ENCODE data around the gene ISYNA1. TPM values are rescaled to one million over a fixed set of nuclear protein-coding genes. Genes with fewer than 3 reads are reported as not detected.
A peak's percentile ranks its signal among the peaks of the same experiment; 100 is the strongest.
"Not testable (repeated sequence)": the region's sequence is repeated elsewhere in the genome, so short reads cannot be mapped to it uniquely, and the experiment has no call there.

The ISYNA1 gene
- total RNA-seq, 6 donors from 2014 or later: 14.5 to 55.5 (median 20.0) TPM

DNA sequence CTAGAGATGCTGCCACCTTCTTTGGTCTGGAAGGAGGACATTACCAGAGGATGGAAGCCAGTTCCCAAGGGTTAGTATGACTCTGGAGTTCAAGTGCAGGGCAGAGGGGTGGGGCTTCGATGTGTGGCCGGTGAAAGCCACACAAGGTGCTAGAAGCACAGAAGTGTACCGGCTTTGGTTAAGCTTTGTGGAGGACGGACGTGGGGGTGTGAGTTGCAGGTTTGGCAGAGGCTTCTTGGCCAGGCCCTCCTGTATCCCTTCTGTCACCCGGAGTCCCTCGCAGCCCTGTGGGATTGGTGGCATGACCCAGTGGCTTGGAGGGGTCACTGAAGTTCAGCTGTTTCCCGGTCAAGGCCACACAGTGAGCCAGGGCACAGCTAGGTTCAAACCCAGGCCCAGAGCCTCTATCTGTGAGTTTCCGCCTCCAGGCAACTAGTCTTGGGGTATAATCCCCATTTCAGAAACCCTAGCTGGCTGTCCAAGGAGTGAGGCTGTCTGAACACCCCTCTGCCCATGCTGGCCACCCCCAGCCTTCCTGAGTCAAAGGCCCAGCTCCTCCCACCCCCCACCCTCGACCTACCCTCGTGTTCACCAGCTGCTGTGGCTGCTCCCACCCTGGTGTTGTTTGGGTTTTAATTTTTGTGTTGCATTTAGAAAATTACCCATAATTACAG, 23.3 kb downstream of the ISYNA1 start:
- DNase-seq: no peak
- no peak for ATAC-seq (ENCODE audit: low FRiP score in 2 of 2)
- Histone ChIP-seq H3K9me3 (no peaks in the 10 kb centered on the region), H3K4me1 (peaks cover 45 to 57% (median 47%) of the 10 kb centered on the region in 4 donors), H3K36me3 (no peaks in the 10 kb centered on the region), H3K27me3 (no peaks in the 10 kb centered on the region), H3K4me3 (peak overlapping the region in 3 of 4 donors; percentile 18 to 38 (median 37)), H3K27ac (peak overlapping the region; percentile 87 to 94 (median 91))
- WGBS, 2 donors: 8 to 13% methylated on average over 7 to 11 of the region's 11 CpGs
- TF ChIP-seq, protein P1, sequence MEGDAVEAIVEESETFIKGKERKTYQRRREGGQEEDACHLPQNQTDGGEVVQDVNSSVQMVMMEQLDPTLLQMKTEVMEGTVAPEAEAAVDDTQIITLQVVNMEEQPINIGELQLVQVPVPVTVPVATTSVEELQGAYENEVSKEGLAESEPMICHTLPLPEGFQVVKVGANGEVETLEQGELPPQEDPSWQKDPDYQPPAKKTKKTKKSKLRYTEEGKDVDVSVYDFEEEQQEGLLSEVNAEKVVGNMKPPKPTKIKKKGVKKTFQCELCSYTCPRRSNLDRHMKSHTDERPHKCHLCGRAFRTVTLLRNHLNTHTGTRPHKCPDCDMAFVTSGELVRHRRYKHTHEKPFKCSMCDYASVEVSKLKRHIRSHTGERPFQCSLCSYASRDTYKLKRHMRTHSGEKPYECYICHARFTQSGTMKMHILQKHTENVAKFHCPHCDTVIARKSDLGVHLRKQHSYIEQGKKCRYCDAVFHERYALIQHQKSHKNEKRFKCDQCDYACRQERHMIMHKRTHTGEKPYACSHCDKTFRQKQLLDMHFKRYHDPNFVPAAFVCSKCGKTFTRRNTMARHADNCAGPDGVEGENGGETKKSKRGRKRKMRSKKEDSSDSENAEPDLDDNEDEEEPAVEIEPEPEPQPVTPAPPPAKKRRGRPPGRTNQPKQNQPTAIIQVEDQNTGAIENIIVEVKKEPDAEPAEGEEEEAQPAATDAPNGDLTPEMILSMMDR (IDR thresholded peaks at IDR 0.05): no peak
- TF ChIP-seq EP300 (IDR thresholded peaks at IDR 0.05): no peak
- no peak for TF ChIP-seq POLR2AphosphoS5 (IDR thresholded peaks at IDR 0.05)

DNA sequence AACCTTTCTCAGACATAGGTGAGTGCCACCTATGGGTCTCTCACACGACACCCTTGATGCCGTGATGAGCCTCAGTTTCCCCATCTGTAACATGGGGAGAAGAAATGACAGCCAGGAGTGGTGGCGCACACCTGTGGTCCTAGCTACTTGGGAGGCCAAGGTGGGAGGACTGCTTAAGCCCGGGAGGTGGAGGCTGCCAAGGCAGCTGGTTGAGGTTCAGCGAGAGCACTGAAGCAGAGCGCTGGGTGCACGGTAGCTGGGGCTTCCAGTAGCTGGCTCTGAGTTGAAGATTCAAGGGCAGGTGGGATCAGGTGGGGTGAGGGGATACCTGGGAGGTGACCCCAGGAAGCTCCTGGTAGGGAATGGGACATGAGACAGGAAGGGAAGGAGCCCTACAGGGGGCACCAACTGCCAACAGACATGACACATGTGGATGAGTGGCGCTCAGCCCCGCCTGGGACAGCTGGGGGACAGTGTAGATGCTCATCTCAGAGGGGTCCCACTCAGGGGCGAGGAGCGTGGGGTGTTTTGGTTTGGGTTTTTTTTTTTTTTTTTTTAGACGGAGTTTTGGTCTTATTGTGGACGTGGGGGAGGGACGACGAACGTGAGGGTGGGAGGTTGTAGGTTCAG, 25.2 kb downstream of the ISYNA1 start:
- Histone ChIP-seq H3K4me3 (no peak overlapping the region), H3K27ac (no peak overlapping the region), H3K4me1 (peaks cover 32 to 41% (median 34%) of the 10 kb centered on the region in 4 donors), H3K27me3 (no peaks in the 10 kb centered on the region), H3K36me3 (no peaks in the 10 kb centered on the region), H3K9me3 (no peaks in the 10 kb centered on the region)
- no peak for ATAC-seq (ENCODE audit: low FRiP score in 2 of 2)
- no peak for TF ChIP-seq EP300 (IDR thresholded peaks at IDR 0.05)
- no peak for TF ChIP-seq POLR2A (IDR thresholded peaks at IDR 0.05)
- TF ChIP-seq, protein P1 (IDR thresholded peaks at IDR 0.05): no peak
- TF ChIP-seq POLR2AphosphoS5 (IDR thresholded peaks at IDR 0.05): no peak
- DNase-seq: no peak
- 84 to 85% methylated on average over 16 of the region's 16 CpGs for WGBS, 2 donors

DNA sequence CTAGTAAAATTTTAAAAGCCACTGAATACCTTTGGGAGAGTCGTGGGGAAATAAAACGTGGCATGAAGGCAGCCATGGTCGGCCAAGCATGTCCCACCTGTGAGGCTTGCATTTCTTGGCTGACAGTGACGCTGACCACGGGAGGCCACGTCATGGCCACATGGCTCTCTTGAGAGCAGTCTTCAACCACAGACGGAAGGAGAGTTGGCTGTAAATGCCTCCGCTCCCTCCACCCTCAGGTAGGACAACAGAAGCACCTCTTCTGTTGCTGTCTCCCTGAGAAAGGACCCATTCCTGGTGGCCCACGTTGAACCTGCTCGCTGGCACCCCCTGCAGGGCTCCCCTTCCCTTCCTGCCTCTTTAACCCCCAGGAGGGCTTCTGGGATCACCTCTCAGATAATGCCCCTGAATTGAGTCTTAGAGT, 29.9 kb downstream of the ISYNA1 start:
- H3K27ac ChIP-seq: no peak overlapping the region
- no peaks in the 10 kb centered on the region for H3K36me3 ChIP-seq
- H3K27me3 ChIP-seq: no peaks in the 10 kb centered on the region
- H3K9me3 ChIP-seq: no peaks in the 10 kb centered on the region
- TF ChIP-seq POLR2AphosphoS5 (IDR thresholded peaks at IDR 0.05) (no peak), EP300 (IDR thresholded peaks at IDR 0.05) (no peak), POLR2A (IDR thresholded peaks at IDR 0.05) (no peak)
- TF ChIP-seq, protein P1 (IDR thresholded peaks at IDR 0.05): peak; percentile 34 to 66 (median 47)
- 44 to 47% methylated on average over 9 to 10 of the region's 10 CpGs for WGBS, 2 donors
- no peak overlapping the region for H3K4me3 ChIP-seq
- H3K4me1 ChIP-seq: peaks cover 0 to 4% (median 0%) of the 10 kb centered on the region in 4 donors
- ATAC-seq (ENCODE audit: low FRiP score in 2 of 2): peak; percentile 36 to 58
- DNase-seq: peak in 1 of 2 donors; percentile 77

DNA sequence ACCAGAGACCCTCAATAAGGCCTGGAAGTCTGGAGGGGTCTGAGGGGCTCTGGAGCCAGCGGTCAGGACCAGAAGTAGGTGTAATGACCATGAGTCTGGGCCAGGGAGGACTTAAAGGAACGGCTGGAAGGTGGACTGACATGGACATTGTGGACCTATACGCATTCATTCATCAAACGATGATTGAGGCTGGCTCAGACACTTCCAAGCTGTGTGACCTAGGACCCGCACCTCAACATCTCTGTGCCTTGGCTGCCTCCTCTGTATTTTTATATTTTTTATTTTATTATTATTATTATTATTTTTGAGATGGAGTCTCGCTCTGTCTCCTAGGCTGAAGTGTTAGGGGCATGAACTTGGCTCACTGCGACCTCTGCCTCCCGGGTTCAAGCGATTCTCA, 31.2 kb downstream of the ISYNA1 start:
- no peak overlapping the region for H3K4me3 ChIP-seq
- H3K27me3 ChIP-seq: no peaks in the 10 kb centered on the region
- peaks cover 0 to 16% (median 5%) of the 10 kb centered on the region in 4 donors for H3K4me1 ChIP-seq
- H3K27ac ChIP-seq: no peak overlapping the region
- WGBS, 2 donors: 91 to 96% methylated on average over 9 of the region's 9 CpGs
- H3K9me3 ChIP-seq: no peaks in the 10 kb centered on the region
- DNase-seq: no peak
- TF ChIP-seq, protein P1 (IDR thresholded peaks at IDR 0.05): no peak
- no peak for TF ChIP-seq POLR2A (IDR thresholded peaks at IDR 0.05)
- TF ChIP-seq POLR2AphosphoS5 (IDR thresholded peaks at IDR 0.05): no peak
- no peak for TF ChIP-seq EP300 (IDR thresholded peaks at IDR 0.05)
- no peaks in the 10 kb centered on the region for H3K36me3 ChIP-seq
- no peak for ATAC-seq (ENCODE audit: low FRiP score in 2 of 2)

DNA sequence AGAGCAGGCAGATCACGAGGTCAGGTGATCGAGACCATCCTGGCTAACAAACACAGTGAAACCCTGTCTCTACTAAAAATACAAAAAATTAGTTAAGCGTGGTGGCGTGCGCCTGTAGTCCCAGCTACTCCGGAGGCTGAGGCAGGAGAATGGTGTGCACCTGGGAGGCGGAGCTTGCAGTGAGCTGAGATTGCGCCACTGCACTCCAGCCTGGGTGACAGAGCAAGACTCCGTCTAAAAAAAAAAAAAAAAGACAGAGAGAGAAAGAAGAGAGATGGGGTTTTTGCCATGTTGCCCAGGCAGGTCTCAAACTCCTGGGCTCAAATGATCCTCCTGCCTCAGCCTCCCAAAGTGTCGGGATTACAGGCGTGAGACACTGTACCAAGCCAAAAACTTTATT, 32.2 kb downstream of the ISYNA1 start:
- not testable (repeated sequence) for H3K4me3 ChIP-seq; H3K9me3 ChIP-seq; H3K36me3 ChIP-seq; DNase-seq; H3K27me3 ChIP-seq; ATAC-seq (ENCODE audit: low FRiP score in 2 of 2); H3K27ac ChIP-seq
- 81 to 83% methylated on average over 11 of the region's 11 CpGs for WGBS, 2 donors
- peaks cover 0 to 20% (median 5%) of the 10 kb centered on the region in 4 donors for H3K4me1 ChIP-seq

DNA sequence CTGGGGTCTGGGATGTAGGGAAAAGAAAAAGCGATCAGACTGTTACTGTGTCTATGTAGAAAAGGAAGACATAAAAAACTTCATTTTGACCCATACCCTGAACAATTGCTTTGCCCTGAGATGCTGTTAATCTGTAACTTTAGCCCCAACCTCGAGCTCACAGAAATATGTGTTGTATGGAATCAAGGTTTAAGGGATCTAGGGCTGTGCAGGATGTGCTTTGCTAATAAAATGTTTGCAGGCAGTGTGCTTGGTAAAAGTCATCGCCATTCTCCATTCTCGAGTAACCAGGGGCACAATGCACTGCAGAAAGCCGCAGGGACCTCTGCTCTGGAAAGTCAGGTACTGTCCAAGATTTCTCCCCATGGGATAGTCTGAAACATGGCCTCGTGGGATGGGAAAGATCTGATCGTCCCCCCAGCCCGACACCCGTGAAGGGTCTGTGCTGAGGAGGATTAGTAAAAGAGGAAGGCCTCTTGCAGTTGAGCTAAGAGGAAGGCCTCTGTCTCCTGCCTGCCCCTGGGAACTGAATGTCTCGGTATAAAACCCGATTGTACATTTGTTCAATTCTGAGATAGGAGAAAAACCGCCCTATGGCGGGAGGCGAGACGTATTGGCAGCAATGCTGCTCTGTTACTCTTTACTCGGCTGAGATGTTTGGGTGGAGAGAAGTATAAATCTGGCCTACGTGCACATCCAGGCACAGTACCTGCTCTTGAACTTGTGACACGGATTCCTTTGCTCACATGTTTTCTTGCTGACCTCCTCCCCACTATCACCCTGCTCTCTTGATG, 35.3 kb downstream of the ISYNA1 start:
- not testable (repeated sequence) for H3K27me3 ChIP-seq; H3K9me3 ChIP-seq; ATAC-seq (ENCODE audit: low FRiP score in 2 of 2); DNase-seq; H3K36me3 ChIP-seq; H3K4me3 ChIP-seq
- peak overlapping the region in 3 of 4 donors; percentile 45 to 73 (median 53) for H3K27ac ChIP-seq
- WGBS, 2 donors: 65 to 75% methylated on average over 18 of the region's 18 CpGs
- H3K4me1 ChIP-seq: peaks cover 11 to 25% (median 18%) of the 10 kb centered on the region in 4 donors
